GM18520 (cell line): Measurements from ENCODE around the gene HOGA1.
"Not testable (repeated sequence)": the region's sequence is repeated elsewhere in the genome, so short reads cannot be mapped to it uniquely, and the experiment has no call there.

ENCODE experiments used
- ATAC-seq: cut with Tn5 transposase; IDR thresholded peaks from one replicate; pipeline ENCODE4 v1.9.1; 2021; ENCODE audit not compliant: unreplicated experiment

Gene HOGA1

DNA sequence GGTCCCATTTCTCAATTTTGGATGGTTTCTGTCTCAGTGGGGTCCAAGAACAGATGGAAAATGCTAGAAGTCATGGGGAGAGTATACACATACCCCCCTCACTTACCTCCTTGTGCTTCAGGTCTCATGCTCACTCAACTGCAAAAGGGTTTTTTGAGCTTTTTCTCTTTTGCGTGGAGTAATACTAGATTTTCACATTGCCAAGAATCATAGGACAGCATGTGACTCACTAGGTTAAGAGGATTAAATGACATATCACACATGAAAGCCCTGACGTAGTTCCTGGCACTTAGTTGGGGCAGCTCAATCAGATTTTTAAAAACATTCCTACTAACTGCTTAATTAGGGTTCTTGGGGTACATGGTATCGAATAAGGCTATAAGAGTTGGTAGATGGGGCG lies 60.7 kb downstream of the HOGA1 start:
- no peak for ATAC-seq

DNA sequence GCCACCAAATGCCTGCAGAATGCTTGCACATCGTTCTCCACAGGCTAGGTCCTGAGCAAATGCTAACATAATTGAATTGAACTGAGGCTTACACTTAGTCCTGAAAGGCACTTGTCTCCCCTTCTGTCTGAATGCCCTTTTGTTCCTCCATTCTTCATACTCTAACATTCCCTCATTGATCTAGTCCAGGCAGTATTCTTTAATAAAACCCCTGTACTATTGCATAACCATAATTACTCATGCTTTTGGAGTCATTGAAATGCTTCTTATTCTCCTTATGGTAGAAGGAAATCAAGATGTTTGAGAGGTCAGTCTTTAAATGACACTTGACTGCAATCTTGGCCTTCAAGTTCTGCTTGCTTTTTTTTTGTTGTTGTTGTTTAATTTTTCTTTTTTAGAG lies 63.4 kb downstream of the HOGA1 start:
- ATAC-seq: no peak

DNA sequence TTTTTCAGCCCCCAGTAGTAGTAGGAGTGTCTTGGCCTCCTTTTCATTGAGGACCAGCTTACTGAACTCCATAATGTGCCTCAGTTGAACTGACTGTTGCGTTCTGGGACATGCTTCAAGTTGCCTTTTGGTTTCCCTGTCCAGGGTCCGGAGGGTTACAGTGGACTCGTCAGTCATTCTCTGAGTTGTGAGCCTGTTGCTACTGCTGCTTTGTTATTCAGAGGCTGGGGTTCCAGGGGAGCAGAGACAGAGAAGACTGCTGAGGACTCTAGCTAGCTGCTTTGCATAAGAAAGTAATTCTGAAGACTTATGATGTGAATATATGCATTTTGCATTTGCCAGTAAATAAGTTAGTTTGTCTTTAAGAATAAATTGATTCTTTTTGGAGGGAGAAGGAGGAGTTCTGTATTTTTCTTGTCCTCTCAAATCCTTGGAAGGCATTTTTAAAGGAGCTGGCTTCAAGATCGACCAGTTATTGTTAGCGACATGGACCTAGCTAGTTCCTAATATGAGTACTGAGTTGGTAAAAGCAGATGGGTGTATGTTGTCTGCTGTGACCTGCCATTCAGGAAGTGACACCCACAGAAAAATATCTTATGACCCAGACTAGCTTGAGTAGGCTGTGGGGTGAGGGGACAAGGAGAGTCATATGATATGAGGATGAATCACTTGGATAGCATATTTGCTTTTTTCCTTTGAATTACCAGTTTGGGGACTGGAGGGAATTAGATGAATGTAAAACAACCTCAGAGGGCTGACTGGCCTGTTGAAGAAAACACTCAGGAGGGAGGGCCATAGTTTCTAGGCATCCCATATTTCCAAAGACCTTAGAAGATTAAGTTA lies 64.6 kb downstream of the HOGA1 start:
- ATAC-seq: peak; percentile 95

DNA sequence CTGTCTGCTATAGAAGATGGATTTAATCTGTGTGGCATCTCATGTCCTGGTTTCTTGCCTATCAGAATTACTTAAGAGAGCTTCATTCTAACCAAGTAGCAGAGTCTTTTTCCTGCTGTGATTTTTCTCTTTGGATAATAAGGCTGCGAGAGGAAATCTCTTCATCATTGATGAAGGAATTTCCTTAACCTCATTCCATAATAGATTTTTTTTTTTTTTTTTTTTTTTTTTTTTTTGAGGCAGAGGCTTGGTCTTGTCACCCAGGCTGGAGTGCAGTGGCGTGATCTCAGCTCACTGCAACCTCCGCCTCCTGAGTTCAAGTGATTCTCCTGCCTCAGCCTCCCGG lies 65.2 kb downstream of the HOGA1 start:
- not testable (repeated sequence) for ATAC-seq

DNA sequence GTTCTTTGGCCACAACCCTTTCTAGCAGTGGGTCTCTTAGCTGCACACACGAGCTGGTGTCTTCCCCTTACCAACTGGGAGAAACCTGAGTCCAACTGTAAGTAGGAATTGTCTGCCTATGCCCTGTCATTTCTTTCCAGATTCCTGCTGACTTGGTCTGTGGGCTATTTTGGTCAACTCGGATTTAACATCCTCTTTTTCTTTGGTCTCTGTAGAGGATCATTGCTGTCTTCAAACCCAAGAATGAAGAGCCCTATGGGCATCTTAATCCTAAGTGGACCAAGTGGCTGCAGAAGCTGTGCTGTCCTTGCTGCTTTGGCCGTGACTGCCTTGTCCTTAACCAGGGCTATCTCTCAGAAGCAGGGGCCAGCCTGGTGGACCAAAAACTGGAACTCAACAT lies 66.5 kb downstream of the HOGA1 start:
- ATAC-seq: no peak

DNA sequence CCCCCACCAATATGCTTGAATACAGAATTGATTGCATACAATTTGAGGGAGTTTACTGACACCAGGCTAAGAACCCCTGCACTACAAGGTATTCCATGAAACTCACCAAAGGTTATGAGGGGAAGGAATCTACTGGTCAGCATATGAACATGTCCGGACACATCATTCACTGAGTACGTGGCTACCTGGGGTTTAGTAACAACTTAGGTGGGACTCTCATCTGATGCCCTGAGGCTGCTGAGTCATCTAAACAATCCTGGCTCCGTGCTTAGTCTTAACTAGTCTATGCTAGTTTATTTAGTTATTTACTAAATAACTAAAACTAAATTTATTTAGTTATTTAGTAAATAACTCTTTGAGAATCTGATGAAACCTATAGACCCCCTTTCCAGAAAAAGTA lies 67.6 kb downstream of the HOGA1 start:
- no peak for ATAC-seq

DNA sequence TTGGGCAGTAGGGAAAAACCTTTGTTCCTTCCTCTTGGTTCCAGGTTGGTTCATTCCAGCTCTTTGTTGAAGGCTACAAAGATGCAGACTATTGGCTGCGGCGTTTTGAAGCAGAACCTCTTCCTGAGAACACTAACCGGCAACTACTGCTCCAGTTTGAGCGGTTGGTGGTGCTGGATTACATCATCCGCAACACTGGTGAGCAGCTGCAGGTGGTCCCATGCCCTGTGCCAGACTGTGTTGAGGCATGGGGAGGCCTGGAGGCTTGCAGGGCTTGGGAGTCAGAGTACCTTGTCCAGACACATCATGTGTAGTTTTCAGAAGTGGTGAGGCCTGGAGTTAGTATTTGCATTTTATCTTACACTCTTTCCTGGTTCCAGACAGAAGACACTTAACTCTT lies 72.6 kb downstream of the HOGA1 start:
- no peak for ATAC-seq

DNA sequence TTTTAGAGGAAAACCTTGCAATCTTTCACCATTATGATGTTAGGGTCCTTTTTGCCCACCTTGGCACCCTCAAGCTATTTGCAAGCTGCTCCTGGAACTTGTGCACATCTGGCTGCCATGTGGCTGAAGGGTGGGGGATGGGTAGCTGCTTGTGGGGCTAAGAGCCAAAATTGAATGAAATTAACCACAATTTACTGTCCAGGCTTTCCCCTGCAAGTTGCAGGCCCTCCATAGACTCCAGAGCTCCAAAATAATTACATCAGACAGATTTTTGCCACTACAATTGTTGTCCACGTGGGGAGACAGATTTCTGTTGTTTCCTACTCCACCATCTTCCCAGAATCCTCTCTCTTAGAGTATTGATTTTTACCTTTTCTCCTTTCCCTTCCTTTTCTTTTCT lies 75.4 kb downstream of the HOGA1 start:
- ATAC-seq: no peak
